ENCODE results near the gene ATG4A.

ATG4A gene

GRCh38 chrX:108167211-108167872, 75.8 kb downstream of the ATG4A start:
- peak in 1 of 56 donors; percentile 16 for DNase-seq

- DNase-seq: no peak
Observed at GRCh38 chrX:108168961-108169740, 77.6 kb downstream of the ATG4A start.

- no peak for DNase-seq
Observed at GRCh38 chrX:108169768-108170167, 78.2 kb downstream of the ATG4A start.

GRCh38 chrX:108171671-108172070, 80.1 kb downstream of the ATG4A start:
- no peak for DNase-seq

GRCh38 chrX:108173874-108174273, 82.3 kb downstream of the ATG4A start:
- DNase-seq: no peak

- peak in 1 of 56 donors; percentile 2 for DNase-seq
Observed at GRCh38 chrX:108177351-108178142, 86.0 kb downstream of the ATG4A start.

DNA sequence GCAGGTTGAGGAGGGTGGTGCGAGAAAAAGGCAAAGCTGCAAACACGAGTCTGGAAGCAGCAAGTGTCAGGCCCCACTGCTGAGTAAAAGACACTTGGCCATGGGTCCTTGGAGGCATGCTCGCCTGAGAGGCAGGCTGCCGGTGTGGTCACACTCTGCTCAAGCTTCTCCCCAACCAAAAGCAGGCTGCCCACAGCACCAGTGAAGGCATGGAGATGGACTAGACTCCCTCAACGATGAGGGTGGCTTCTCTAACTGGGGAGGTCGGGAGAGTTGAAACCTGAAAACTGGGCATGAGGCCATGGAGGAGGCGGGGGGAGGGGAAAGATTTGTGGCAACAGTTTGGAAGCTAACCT, 86.5 kb downstream of the ATG4A start:
- no peak for DNase-seq

GRCh38 chrX:108186811-108187210, 95.2 kb downstream of the ATG4A start:
- no peak for DNase-seq

DNA sequence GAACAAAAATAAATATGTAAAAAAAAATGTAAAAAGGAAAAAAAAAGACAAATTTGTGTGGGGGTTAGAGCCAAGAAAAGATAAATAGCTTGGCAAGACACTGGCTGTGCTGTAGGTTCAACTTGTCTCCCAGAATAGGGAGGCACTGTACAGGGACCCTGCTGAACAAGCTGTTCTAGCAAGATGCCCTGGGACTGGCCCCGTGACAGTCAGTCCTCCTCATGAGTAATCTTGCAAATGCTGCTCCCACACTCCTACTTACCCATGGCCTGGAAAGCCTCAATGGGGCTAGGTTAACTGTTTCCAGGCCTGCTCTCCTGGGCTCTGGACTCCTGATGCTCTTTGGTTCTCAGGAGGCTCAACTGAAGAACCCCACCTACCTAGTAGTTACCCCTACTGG, 106.8 kb downstream of the ATG4A start:
- DNase-seq: no peak

DNA sequence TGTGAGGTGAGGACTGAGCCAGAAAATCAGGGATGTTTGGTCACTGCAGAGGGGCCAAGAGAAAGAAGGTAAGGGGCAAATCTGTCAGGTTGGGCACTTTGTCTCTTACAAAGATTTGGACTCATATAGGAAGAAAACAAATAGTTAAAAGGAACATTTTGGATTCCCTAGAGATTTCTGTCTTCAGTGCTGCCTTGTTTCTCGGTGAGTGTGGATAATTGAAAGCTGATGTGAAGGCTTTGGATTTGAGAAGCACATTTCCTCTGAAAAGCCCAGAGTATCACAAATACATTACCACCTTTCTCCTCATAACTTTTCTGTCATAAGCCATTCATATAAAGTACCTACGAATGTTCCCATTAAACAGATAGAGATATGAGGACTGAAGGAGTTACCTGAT, 107.5 kb downstream of the ATG4A start:
- no peak for DNase-seq

- DNase-seq: peak in 2 of 56 donors; percentile 1 to 12
Observed at GRCh38 chrX:108199691-108200090, 108.1 kb downstream of the ATG4A start.

DNA sequence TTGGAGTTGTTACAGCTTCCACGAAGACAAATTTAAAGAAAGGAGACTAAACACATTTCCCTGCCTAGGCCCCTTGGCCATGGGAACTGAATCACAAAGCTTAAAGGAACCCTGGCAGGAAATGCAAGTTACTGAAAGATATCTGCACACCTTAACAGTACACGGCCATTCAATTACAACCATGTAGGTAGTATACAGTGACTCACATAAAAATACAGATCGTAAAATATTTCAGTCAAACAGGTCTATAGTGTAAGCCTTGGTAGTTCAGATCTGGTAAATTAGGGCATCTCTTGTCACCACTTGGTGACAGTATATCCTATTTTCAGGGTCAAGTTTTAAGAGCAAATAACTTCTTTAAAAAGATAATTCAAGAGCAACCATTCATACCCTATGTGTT, 112.0 kb downstream of the ATG4A start:
- no peak for DNase-seq
